H9 (cell line): ENCODE measurements around the gene ARGFX. TPM values are rescaled to one million over a fixed set of nuclear protein-coding genes. Genes with fewer than 3 reads are reported as not detected.

Experiments
- DNase-seq: peaks from one replicate; pipeline ENCODE4 v3.0.0-alpha.2; 2017
- H2AFZ ChIP-seq: one replicate; pipeline ENCODE4 v1.6.1; 2013; ENCODE audit warnings: mild to moderate bottlenecking, low read length, control low read depth, moderate library complexity
- H2AK5ac ChIP-seq: 2 replicates; pipeline ENCODE4 v1.6.1; 2013; ENCODE audit warnings: low read length, control low read depth, mixed read lengths; ENCODE audit not compliant: insufficient read length
- H2BK120ac ChIP-seq: one replicate; pipeline ENCODE4 v1.6.1; 2013; ENCODE audit warnings: low read depth, mild to moderate bottlenecking, low read length, control low read depth, inconsistent platforms; ENCODE audit not compliant: poor library complexity, severe bottlenecking
- H2BK12ac ChIP-seq: 2 replicates; pipeline ENCODE4 v1.6.1; 2013; ENCODE audit warnings: low read length, control low read depth, mixed read lengths, low read depth; ENCODE audit not compliant: insufficient read length
- H2BK15ac ChIP-seq: 2 replicates; pipeline ENCODE4 v1.6.1; 2013; ENCODE audit warnings: low read depth, low read length, control low read depth
- H2BK20ac ChIP-seq: one replicate; pipeline ENCODE4 v1.6.1; 2013; ENCODE audit warnings: low read depth, mild to moderate bottlenecking, low read length, control low read depth, inconsistent platforms; ENCODE audit not compliant: poor library complexity, severe bottlenecking
- H2BK5ac ChIP-seq: 2 replicates; pipeline ENCODE4 v1.6.1; 2013; ENCODE audit warnings: low read length, control low read depth, mixed read lengths; ENCODE audit not compliant: insufficient read length
- H3K14ac ChIP-seq: 2 replicates; pipeline ENCODE4 v1.6.1; 2013; ENCODE audit warnings: low read length, control low read depth; ENCODE audit not compliant: insufficient read depth
- H3K18ac ChIP-seq: 2 replicates; pipeline ENCODE4 v1.6.1; 2013; ENCODE audit warnings: low read depth, mild to moderate bottlenecking, mixed read lengths, low read length, control low read depth; ENCODE audit not compliant: insufficient read length
- H3K23ac ChIP-seq: 2 replicates; pipeline ENCODE4 v1.6.1; 2013; ENCODE audit warnings: low read length, control low read depth, mixed read lengths, low read depth; ENCODE audit not compliant: insufficient read length
- H3K23me2 ChIP-seq: 2 replicates; pipeline ENCODE4 v1.6.1; 2013; ENCODE audit warnings: low read depth, mild to moderate bottlenecking, mixed read lengths, low read length, control low read depth; ENCODE audit not compliant: insufficient read length, poor library complexity, severe bottlenecking
- H3K27ac ChIP-seq: 2 replicates; pipeline ENCODE4 v1.5.1; 2013; ENCODE audit warnings: low read length, control low read depth, mixed read lengths, low read depth; ENCODE audit not compliant: insufficient read length
- H3K27me3 ChIP-seq: 2 replicates; pipeline ENCODE4 v1.6.1; 2013; ENCODE audit warnings: low read length, control low read depth, inconsistent platforms; ENCODE audit not compliant: insufficient read depth
- H3K4ac ChIP-seq: 2 replicates; pipeline ENCODE4 v1.6.1; 2013; ENCODE audit warnings: low read depth, mild to moderate bottlenecking, control low read depth, inconsistent platforms, low read length, moderate library complexity
- H3K4me1 ChIP-seq: 2 replicates; pipeline ENCODE4 v1.6.1; 2013; ENCODE audit warnings: low read length, control low read depth, inconsistent platforms; ENCODE audit not compliant: insufficient read depth
- H3K4me2 ChIP-seq: 2 replicates; pipeline ENCODE4 v1.6.1; 2013; ENCODE audit warnings: low read length, control low read depth, mixed read lengths; ENCODE audit not compliant: insufficient read length, insufficient read depth
- H3K56ac ChIP-seq: 2 replicates; pipeline ENCODE4 v1.6.1; 2013; ENCODE audit warnings: low read depth, mild to moderate bottlenecking, mixed read lengths, low read length, control low read depth; ENCODE audit not compliant: insufficient read length
- H3K79me1 ChIP-seq: 2 replicates; pipeline ENCODE4 v1.6.1; 2013; ENCODE audit warnings: low read depth, mild to moderate bottlenecking, moderate library complexity, low read length, control low read depth, inconsistent platforms; ENCODE audit not compliant: insufficient read depth, poor library complexity, severe bottlenecking
- H3K79me2 ChIP-seq: 2 replicates; pipeline ENCODE4 v1.6.1; 2013; ENCODE audit warnings: low read length, control low read depth, inconsistent platforms; ENCODE audit not compliant: insufficient read depth
- H3K9ac ChIP-seq: 2 replicates; pipeline ENCODE4 v1.6.1; 2013; ENCODE audit warnings: low read length, control low read depth, mixed read lengths; ENCODE audit not compliant: insufficient read length; ENCODE audit errors: extremely low read depth
- H3K9me3 ChIP-seq: one replicate; pipeline ENCODE4 v1.6.1; 2013; ENCODE audit warnings: low read depth, low read length, inconsistent platforms; ENCODE audit not compliant: control insufficient read depth
- H3T11ph ChIP-seq: one replicate; pipeline ENCODE4 v1.6.1; 2013; ENCODE audit warnings: mild to moderate bottlenecking, low read length, control low read depth, inconsistent platforms
- H4K20me1 ChIP-seq: one replicate; pipeline ENCODE4 v1.6.1; 2013; ENCODE audit not compliant: control insufficient read depth, insufficient read length, insufficient read depth
- H4K5ac ChIP-seq: 2 replicates; pipeline ENCODE4 v1.6.1; 2013; ENCODE audit warnings: low read depth, mild to moderate bottlenecking, mixed read lengths, low read length, control low read depth; ENCODE audit not compliant: insufficient read length
- H4K8ac ChIP-seq: replicated peaks from 2 replicates; pipeline ENCODE4 v1.6.1; 2013; ENCODE audit warnings: low read length, control low read depth, mixed read lengths, low read depth; ENCODE audit not compliant: insufficient read length
- H4K91ac ChIP-seq: 2 replicates; pipeline ENCODE4 v1.6.1; 2013; ENCODE audit warnings: low read depth, mild to moderate bottlenecking, moderate library complexity, mixed read lengths, low read length, control low read depth; ENCODE audit not compliant: insufficient read length
- H3K27ac Mint-ChIP-seq, 3 experiments: 2 replicates in 2 of 3; 3 replicates in 1 of 3; pipeline ENCODE4 v1.8.0; 2020 to 2021; ENCODE audit warnings: mixed read lengths in 3 of 3, mild to moderate bottlenecking in 1 of 3, moderate library complexity in 1 of 3
- H3K27me3 Mint-ChIP-seq: 2 replicates; pipeline ENCODE4 v1.8.0; 2021; ENCODE audit warnings: low read depth, mild to moderate bottlenecking, moderate library complexity, mixed read lengths
- H3K36me3 Mint-ChIP-seq, 3 experiments: 2 replicates in 2 of 3; 3 replicates in 1 of 3; pipeline ENCODE4 v1.8.0; 2020 to 2021; ENCODE audit warnings: low read depth in 3 of 3, mixed read lengths in 3 of 3; ENCODE audit not compliant: insufficient read depth in 1 of 3
- H3K4me1 Mint-ChIP-seq, 2 experiments: 2 replicates each; pipeline ENCODE4 v1.8.0; 2020; ENCODE audit warnings: mixed read lengths in 2 of 2
- H3K4me3 Mint-ChIP-seq, 2 experiments: 2 replicates in 1 of 2; 3 replicates in 1 of 2; pipeline ENCODE4 v1.8.0; 2020 to 2021; ENCODE audit warnings: mild to moderate bottlenecking in 2 of 2, mixed read lengths in 2 of 2, moderate library complexity in 1 of 2
- H3K9me3 Mint-ChIP-seq, 2 experiments: 2 replicates in 1 of 2; 3 replicates in 1 of 2; pipeline ENCODE4 v1.8.0; 2020; ENCODE audit warnings: mild to moderate bottlenecking in 2 of 2, mixed read lengths in 2 of 2, moderate library complexity in 1 of 2
- WGBS: extraction: QIAGEN DNeasy Blood & Tissue Kit; methylation state at CpG from one replicate; pipeline ENCODE4 v1.1.7; 2013; ENCODE audit warnings: missing lambda C conversion rate, low lambda C conversion rate, mixed read lengths; ENCODE audit not compliant: insufficient read length; ENCODE audit errors: extremely low coverage; 5-methylcytosine and 5-hydroxymethylcytosine counted together
- total RNA-seq: library from RNA; stranded (reverse); gene quantifications from 2 replicates; pipeline ENCODE4 v1.2.1, GENCODE V29; 2021
- TF ChIP-seq, protein P1 (sequence below): fragments of 200-600 bp; sonication (generic); conservative IDR thresholded peaks from 3 replicates; pipeline ENCODE4 v1.8.0; 2021; ENCODE audit warnings: antibody characterized with exemption, mild to moderate bottlenecking

Gene ARGFX
- total RNA-seq, 1 experiment from 2014 or later: not detected

DNA sequence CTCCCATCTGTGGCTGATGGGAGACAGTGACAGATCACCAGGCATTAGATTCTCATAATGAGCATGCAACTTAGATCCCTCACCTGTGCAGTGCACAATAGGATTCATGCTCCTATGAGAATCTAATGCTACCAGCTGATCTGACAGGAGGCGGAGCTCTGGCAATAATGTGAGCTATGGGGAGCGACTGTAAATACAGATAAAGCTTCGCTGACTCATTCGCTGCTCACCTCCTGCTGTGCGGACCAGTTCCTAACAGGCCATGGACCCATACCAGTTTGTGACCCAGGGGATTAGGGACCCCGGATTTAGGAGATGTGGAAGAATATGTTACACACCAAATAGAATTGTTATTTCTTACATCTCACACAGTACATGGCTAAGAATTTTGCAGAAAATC, 6.7 kb downstream of the ARGFX start:
- Histone ChIP-seq H3K27me3 (no peaks in the 10 kb centered on the region), H4K8ac (no peak overlapping the region), H3K4me1 (peaks cover 6% of the 10 kb centered on the region; the same call in 1 of the 2 replicates), H3K23ac (no peak overlapping the region), H3K9me3 (no peaks in the 10 kb centered on the region), H4K5ac (no peak overlapping the region), H2BK120ac (no peak overlapping the region), H2BK12ac (no peak overlapping the region), H4K20me1 (no peaks in the 10 kb centered on the region), H3K4ac (no peak overlapping the region), H3K27ac (no peak overlapping the region), H3K14ac (no peak overlapping the region), H3K4me2 (no peak overlapping the region), H3K79me2 (no peaks in the 10 kb centered on the region), H3K23me2 (no peaks in the 10 kb centered on the region), H2AFZ (no peak overlapping the region), H2AK5ac (no peak overlapping the region), H3K56ac (no peak overlapping the region), H2BK20ac (no peak overlapping the region), H4K91ac (no peak overlapping the region), H2BK15ac (no peak overlapping the region), H3K9ac (no peak overlapping the region), H3K18ac (no peak overlapping the region), H2BK5ac (no peak overlapping the region), H3K79me1 (no peaks in the 10 kb centered on the region), H3T11ph (no peak overlapping the region)
- Mint-ChIP-seq H3K36me3 (peaks cover 0 to 4% (median 0%) of the 10 kb centered on the region in 3 experiments; a peak in 1 of 7 replicates), H3K27me3 (peaks cover 5% of the 10 kb centered on the region), H3K27ac (no peak overlapping the region), H3K4me1 (peaks cover 11 to 20% of the 10 kb centered on the region in 2 experiments), H3K9me3 (peaks cover 2 to 3% of the 10 kb centered on the region in 2 experiments; a peak in 1 of 5 replicates), H3K4me3 (no peak overlapping the region)
- TF ChIP-seq, protein P1, sequence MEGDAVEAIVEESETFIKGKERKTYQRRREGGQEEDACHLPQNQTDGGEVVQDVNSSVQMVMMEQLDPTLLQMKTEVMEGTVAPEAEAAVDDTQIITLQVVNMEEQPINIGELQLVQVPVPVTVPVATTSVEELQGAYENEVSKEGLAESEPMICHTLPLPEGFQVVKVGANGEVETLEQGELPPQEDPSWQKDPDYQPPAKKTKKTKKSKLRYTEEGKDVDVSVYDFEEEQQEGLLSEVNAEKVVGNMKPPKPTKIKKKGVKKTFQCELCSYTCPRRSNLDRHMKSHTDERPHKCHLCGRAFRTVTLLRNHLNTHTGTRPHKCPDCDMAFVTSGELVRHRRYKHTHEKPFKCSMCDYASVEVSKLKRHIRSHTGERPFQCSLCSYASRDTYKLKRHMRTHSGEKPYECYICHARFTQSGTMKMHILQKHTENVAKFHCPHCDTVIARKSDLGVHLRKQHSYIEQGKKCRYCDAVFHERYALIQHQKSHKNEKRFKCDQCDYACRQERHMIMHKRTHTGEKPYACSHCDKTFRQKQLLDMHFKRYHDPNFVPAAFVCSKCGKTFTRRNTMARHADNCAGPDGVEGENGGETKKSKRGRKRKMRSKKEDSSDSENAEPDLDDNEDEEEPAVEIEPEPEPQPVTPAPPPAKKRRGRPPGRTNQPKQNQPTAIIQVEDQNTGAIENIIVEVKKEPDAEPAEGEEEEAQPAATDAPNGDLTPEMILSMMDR: no peak
- WGBS: no CpG with 5 or more reads among the region's 6 CpGs
- DNase-seq: peak; percentile 47
